NCI-H510A (cell line): ENCODE results near the gene ELFN2.

Experiments
- DNase-seq: peaks from one replicate; lab custom pipeline; 2025; lab: John Stamatoyannopoulos, UW

Gene ELFN2

GRCh38 chr22:37355174-37355573 is 72.1 kb downstream of the ELFN2 start:
- no peak for DNase-seq

GRCh38 chr22:37354670-37355069 is 72.6 kb downstream of the ELFN2 start:
- no peak for DNase-seq

DNA sequence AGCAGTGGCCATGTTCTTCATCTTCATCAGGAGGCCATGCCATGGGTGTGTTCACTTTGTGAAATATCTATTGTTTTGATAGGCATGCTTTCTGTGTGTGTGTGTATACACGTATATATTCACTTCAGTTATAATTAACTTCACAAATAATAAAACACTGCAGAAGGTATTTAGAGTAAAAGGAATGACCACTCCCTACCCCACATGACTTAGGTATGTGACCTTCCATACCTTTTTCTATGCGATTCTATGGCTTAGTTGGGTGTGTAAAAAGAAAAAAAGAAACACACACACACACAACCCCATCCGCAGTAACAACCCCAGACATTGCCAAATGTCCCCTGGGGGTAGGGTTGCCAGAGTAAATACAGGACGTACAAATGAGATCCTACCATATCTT is 73.0 kb downstream of the ELFN2 start:
- no peak for DNase-seq

- DNase-seq: no peak
Measured at GRCh38 chr22:37353839-37354238, 73.4 kb downstream of the ELFN2 start.

- no peak for DNase-seq
Measured at GRCh38 chr22:37352481-37352880, 74.8 kb downstream of the ELFN2 start.

GRCh38 chr22:37351232-37351631 is 76.0 kb downstream of the ELFN2 start:
- DNase-seq: no peak

DNA sequence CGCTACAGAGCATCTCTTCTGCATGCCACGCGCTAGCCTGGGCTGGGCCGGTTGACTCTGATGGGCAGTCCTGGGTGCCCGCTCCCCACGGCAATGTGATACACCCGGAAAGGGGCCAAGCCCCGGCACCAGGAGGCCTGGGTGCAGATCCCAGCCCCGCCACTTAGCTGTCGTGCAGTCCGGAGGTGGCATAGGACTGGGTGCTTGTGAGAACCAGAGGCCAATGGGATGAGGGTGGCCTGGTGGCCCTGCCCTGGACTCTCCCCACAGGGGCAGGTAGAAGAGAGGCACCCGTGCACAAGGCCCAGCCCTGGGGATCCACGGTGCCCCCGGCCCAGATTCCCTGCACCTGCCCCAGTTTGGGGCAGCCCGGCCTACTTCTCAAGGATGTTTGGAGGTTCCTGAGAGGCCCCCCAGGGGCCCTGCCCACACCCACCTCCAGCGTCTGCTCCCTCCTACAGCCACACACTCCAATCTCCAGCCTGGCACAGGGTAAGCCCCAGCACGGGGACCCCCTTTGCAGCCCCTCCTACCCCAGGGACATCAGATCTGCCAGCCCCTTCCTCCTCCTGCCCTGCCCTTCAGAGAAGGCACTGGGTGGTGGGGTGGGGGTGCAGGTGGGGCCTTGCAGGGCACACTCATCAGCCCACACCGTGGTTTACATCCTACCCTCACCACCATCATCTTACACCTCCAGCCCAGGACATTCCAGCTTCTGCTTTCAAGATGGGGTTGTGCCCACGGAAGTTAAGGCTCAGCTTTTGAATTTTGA is 78.0 kb downstream of the ELFN2 start:
- no peak for DNase-seq

GRCh38 chr22:37346505-37346895 is 80.8 kb downstream of the ELFN2 start:
- DNase-seq: no peak

- DNase-seq: no peak
Measured at GRCh38 chr22:37345863-37346504, 81.3 kb downstream of the ELFN2 start.

DNA sequence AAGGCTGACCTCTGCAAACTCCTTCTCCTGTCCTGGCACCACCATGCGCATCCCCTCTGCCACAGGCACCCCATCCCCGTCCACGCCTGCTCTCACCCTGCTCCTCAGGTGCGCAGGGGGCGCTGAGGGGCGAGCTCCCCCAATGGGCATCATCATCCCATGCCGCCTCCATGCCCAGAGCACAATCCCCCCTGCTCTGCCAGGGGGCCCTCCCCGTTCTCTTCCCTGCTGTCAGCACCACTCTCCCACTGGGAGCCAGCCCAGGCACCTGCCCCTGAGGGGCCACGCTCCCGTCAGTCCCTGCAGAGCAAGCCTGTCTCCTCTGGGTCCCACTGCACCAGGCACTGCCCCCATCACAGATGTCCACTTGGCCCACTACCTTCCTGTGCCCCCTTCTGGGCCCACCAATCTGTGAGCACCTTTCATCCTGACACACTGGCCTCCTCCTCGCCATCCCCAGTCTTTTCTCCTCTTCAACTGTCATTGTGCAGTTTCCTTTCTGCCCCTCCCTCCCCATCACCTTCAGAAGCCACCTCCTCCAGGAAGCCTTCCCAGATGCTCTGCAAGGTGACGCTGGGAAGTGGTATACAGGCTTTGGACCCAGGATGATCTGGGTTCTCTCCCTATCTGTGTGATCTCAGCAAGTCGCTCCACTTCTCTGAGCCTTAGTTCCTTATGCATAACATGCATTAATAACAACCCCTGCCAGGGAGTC is 82.4 kb downstream of the ELFN2 start:
- DNase-seq: no peak

GRCh38 chr22:37343863-37344734 is 83.2 kb downstream of the ELFN2 start:
- DNase-seq: no peak

DNA sequence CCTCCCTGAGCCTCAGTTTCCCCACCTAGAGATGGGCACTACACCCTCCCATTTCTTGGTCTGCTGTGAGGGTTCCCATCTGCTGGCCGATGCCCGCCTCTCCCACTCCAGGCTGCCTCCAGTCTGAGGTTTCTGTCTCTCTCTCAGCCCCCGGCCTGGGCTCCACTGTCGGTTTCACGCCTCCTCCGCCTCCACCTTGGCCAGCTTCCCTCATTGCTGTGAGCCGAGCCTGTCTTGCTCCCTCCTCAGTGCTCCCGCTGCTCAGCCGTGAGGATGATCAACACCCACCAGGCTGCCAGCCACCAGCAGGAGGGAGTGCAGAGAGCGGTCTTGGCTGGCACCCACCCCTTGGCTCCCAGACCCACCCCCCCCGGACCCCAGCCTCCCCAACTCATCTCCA is 83.9 kb downstream of the ELFN2 start:
- no peak for DNase-seq

GRCh38 chr22:37342065-37342464 is 85.2 kb downstream of the ELFN2 start:
- no peak for DNase-seq

- DNase-seq: no peak
Measured at GRCh38 chr22:37340331-37341262, 86.7 kb downstream of the ELFN2 start.

DNA sequence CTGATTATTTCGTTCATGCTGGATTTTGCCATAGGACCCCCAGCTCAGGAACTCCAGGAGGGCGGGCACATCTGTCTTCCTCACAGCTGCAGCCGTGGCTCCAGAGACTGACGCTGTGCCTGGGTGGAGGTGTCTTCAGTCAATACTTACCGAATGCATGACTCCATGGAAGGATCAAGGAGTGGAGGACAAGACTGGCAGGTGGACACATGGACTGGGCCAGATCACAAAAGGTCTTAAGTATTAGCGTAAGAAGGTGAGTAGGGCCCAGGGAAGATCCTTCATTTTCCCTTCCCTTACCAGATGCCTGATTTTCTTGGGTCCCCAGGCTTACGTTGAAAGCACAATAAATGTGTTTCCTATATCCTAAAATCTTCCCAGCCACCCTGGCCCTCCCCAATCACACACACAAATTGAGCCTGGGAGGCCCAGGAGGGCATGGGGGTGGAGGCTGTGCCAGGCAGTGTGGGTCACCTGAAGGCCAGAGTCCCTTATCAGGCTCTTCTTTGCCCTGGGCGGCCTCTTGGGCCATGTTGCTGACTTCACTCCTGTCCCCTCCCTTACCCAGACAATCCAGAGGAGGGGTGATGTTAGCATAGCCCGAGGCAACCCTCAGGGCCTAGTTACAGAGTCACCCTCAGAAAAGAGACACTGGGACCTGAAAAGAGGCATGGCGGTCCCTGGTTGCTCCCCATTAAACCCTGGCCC is 88.6 kb downstream of the ELFN2 start:
- DNase-seq: no peak

- no peak for DNase-seq
Measured at GRCh38 chr22:37337204-37337943, 89.9 kb downstream of the ELFN2 start.

DNA sequence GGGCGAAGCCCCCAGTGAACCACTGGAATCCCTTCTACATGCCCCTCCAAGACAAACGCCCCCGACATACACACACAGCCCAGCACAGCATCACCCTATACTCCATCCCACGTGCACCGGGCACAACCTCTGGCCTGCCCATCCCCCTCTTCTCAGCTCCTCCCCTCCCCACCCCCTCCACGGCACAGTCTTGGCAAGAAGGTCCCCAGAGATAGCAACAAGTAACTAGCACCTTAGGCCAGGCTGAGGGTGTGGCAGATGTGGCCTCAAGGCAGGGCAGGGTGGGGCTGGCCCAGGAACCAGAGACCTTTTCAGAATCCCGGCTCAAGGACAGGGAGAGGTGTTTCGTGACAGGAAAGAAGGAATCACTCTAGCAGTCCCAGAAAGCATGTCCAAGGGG is 90.7 kb downstream of the ELFN2 start:
- no peak for DNase-seq

DNA sequence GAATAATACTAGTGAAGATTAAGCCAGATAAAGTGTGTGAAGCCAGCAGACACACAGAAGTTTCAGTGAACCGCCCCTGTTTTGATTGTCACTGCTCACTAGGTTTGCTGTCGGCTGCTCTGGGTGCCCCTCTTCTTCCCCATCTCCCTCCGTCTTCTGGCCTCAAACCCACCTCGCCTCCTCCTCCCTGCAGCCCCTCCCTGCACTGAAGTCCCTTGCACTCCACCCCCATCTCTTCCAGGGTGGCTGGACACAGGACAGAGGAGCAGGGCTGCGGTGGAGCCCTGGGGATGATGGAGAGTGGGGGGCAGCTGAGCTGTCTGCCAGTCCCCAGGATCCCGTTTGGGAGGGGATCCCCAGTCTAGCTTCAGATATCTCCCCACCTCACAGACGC is 91.5 kb downstream of the ELFN2 start:
- no peak for DNase-seq
